Ureter (tissue), 1 donor: ENCODE data around the gene STON2. TPM values are rescaled to one million over a fixed set of nuclear protein-coding genes. Genes with fewer than 3 reads are reported as not detected.

Experiments used
- DNase-seq: peaks from one replicate; pipeline ENCODE4 v3.0.0-alpha.2; 2020; ENCODE audit warnings: low spot score
- total RNA-seq: library from RNA; stranded (reverse); gene quantifications from one replicate; pipeline ENCODE4 v1.2.4, GENCODE V29; 2023
- donor health status: DM: yes; HTN: yes; CAD: no.

The STON2 gene
- total RNA-seq, 1 donor from 2014 or later = 61.4 TPM

DNA sequence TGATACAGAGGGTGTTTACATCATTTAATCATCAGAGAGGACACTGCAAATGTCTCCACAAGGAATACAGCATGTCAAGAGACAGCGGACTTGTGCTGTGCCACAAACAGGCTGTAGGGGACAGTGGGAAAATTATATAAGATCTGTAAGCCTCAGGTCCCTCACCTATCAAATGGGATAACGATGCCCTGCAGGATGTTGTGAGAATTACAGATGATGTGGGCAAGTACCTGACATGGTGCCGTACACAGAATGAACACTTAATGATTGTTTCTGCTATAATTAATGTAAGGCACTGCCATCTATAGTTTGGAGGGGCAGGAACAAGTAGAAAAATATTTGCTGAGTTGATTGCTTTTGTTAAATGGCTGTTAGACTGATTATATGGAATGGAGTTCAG lies 97.5 kb downstream of the STON2 start:
- no peak for DNase-seq

GRCh38 chr14:81301813-81302212 lies 98.3 kb downstream of the STON2 start:
- no peak for DNase-seq

- DNase-seq = no peak
Observed at GRCh38 chr14:81301371-81301770, 98.8 kb downstream of the STON2 start.

DNA sequence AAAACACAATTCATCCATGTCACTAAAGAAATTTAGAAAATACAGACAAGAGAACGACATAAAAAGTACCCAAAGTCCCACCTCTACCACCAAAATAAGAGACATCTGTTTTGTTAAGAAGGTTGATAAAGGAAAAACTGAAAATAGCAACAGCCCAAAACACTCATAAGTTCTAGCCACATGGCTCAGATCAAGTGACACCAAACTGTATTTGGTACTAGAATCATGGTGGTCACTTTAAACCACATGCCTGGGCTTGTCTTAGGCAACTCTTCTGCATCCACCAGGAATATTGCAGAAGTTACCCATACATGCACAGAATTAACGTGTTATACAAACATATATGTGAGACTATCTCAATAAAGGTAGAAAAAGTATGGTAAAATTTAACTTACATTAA lies 101.2 kb downstream of the STON2 start:
- no peak for DNase-seq

- DNase-seq = no peak
Observed at GRCh38 chr14:81298122-81298521, 102.0 kb downstream of the STON2 start.

DNA sequence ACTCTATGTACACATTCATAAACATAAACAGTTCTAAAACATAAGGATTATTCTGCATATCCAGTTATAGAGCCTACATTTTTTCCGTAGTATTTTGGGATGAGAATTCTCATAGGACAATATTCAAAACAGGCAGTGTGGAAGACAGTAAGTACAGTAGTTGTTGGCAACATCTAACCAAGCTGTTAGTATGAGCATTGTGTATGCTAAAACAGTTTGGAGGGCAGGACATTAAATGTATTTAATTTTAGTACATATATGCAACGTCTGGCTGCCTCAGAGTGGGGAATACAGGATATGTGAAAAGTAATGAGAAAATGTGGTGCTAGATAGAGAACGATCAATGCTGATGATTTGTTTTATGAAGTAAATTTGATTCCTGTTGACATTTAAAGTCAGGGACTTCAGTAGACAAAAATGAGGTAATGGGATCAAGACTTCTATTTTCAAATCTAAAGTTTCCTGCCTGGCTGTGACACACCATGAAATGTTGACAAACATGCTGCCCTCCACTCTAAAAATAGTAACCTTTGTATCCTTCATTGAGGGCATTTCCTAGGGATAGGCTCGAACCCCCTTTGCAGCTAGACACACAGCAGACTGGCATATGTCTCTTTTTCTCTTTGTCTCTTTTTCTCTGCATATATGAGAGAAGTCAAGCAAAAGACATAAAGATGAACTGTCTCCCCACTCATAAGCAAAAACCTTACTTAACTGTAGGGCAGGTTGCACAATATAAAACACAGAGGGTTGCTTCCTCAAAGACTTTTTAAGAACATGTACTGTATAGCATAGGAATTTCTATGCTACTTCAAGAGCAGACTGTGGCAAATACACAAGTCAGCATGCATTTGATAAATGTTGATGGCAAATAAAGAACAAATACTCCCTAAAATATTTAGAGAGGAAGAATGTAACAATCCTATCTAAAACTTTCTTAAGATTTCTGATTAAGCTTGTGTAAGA lies 103.9 kb downstream of the STON2 start:
- DNase-seq = no peak

- no peak for DNase-seq
Observed at GRCh38 chr14:81289516-81289915, 110.6 kb downstream of the STON2 start.

- DNase-seq = no peak
Observed at GRCh38 chr14:81286574-81287370, 113.4 kb downstream of the STON2 start.

- no peak for DNase-seq
Observed at GRCh38 chr14:81285245-81285644, 114.9 kb downstream of the STON2 start.

- no peak for DNase-seq
Observed at GRCh38 chr14:81281332-81281731, 118.8 kb downstream of the STON2 start.

DNA sequence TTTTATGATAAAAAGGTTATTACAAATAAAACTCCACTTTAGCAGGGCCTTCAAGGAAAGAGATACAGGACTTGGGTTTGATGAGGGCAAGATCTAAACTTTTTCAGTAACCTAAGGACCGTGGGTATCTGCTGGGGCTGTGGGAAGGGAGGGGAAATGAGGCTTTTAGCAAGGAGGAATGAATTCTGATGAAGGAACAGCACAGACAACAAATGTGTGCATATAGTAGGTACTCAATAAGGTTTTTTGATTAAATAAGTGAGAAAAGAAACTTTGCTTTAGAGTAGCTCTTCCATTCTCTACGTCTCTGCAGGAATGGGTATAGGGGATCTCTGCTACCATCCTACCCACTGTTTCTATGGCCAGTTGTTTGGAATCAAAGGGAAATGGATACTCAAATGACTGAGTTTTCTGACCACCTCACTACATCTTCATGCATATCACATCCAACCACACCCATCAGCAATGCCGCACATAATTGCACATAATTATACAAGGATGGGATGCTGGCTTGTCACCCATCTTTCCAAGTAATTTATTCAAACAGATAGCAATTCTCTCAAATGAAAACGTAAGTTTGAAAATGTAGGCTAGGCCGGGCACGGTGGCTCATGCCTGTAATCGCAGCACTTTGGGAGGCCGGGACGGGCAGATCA lies 119.9 kb downstream of the STON2 start:
- no peak for DNase-seq

- DNase-seq = no peak
Observed at GRCh38 chr14:81277096-81277495, 123.0 kb downstream of the STON2 start.

DNA sequence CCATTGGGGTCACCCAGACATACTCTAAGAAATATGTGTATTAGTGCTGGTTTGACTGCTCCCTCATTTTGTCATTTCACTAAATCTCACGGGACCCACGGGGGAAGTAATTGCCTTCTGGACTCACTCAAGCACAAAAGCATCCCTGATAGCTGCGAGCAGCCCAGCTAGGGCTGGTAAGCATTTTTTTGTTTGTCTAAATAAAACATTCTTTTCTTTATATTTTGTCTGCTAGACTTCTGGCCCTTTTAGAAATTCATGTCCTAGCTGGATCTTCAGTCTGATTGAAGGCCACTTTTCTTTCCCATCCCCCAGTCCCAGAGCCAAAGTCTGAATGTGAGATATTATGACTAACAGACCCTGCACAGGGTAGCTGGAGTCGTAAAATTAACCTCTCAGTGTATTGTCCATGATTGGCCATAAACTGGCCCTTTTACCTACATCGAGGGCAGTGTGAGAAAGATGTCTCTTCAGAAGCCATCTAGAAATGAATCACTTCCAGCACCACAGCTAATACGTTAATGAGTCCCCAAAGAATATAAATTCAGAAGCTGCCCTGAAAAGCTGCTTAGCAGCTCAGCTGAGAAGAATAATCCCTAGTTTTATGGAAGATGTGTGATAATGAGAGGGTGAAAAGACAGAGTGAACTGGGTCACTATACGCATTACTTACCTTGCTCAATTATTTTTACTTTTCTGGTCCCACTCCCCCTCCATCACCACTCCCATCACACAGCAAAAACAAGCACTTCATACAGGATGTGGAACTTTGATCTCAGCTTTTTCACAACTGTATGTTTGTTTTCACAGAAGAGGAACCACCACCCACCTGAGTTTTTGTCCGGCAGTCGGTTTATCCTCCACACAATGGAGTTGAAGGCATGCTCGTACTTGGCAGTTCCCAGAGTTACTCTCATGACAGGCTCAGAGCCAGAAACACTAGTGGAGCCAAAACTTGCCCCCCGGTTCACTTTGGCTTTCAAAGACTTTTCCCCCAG lies 123.8 kb downstream of the STON2 start:
- no peak for DNase-seq

GRCh38 chr14:81275305-81276072 lies 124.6 kb downstream of the STON2 start:
- no peak for DNase-seq

- DNase-seq = no peak
Observed at GRCh38 chr14:81273961-81274575, 126.1 kb downstream of the STON2 start.

- DNase-seq = no peak
Observed at GRCh38 chr14:81273521-81273920, 126.6 kb downstream of the STON2 start.

DNA sequence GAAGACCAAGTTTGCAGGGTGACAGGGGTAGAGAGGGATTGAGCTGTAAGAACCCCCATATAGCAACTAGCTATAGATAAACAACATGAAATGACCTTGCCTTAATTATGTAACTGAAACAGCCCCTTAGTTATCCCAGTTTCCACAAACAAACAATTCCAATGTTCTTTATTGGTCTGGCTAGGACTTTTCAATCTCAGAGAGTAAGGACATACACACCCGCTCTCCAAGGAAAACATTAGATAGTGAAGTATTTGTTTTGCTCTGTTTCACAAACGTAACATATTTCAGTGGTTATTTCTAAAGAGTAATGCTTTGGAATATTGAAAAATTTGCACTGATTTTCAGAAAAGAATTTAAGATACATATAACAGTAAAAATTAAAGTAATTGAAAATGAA lies 127.8 kb downstream of the STON2 start:
- no peak for DNase-seq

GRCh38 chr14:81269979-81270375 lies 130.1 kb downstream of the STON2 start:
- DNase-seq = no peak

- DNase-seq = peak; percentile 52
Observed at GRCh38 chr14:81269100-81269978, 130.8 kb downstream of the STON2 start.
